Measurements from ENCODE around the gene CCBE1.

GRCh38 chr18:59576541-59577385 is 120.5 kb downstream of the CCBE1 start:
- TF ChIP-seq POLR2A (IDR thresholded peaks at IDR 0.05): no peak
- TF ChIP-seq, protein P1, sequence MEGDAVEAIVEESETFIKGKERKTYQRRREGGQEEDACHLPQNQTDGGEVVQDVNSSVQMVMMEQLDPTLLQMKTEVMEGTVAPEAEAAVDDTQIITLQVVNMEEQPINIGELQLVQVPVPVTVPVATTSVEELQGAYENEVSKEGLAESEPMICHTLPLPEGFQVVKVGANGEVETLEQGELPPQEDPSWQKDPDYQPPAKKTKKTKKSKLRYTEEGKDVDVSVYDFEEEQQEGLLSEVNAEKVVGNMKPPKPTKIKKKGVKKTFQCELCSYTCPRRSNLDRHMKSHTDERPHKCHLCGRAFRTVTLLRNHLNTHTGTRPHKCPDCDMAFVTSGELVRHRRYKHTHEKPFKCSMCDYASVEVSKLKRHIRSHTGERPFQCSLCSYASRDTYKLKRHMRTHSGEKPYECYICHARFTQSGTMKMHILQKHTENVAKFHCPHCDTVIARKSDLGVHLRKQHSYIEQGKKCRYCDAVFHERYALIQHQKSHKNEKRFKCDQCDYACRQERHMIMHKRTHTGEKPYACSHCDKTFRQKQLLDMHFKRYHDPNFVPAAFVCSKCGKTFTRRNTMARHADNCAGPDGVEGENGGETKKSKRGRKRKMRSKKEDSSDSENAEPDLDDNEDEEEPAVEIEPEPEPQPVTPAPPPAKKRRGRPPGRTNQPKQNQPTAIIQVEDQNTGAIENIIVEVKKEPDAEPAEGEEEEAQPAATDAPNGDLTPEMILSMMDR (IDR thresholded peaks at IDR 0.05): no peak

All from uterus (tissue), 2 donors.